ENCODE measurements around the gene CEP112.
"Not testable (repeated sequence)": the region's sequence is repeated elsewhere in the genome, so short reads cannot be mapped to it uniquely, and the experiment has no call there.

CEP112 gene

GRCh38 chr17:66184392-66184791, 7.5 kb downstream of the CEP112 start:
- Mint-ChIP-seq H3K4me1 (ENCODE audit: low read depth) (no peaks in the 10 kb centered on the region), H3K9me3 (no peaks in the 10 kb centered on the region), H3K27ac (no peak overlapping the region), H3K27me3 (no peaks in the 10 kb centered on the region), H3K4me3 (no peak overlapping the region), H3K36me3 (ENCODE audit: low read depth) (peaks cover 3% of the 10 kb centered on the region)
- DNase-seq = no peak

GRCh38 chr17:66183529-66183928, 8.4 kb downstream of the CEP112 start:
- H3K9me3 Mint-ChIP-seq = no peaks in the 10 kb centered on the region
- H3K27me3 Mint-ChIP-seq = no peaks in the 10 kb centered on the region
- DNase-seq = no peak
- no peaks in the 10 kb centered on the region for H3K4me1 Mint-ChIP-seq (ENCODE audit: low read depth)
- H3K4me3 Mint-ChIP-seq = no peak overlapping the region
- H3K27ac Mint-ChIP-seq = no peak overlapping the region
- peaks cover 3% of the 10 kb centered on the region for H3K36me3 Mint-ChIP-seq (ENCODE audit: low read depth)

DNA sequence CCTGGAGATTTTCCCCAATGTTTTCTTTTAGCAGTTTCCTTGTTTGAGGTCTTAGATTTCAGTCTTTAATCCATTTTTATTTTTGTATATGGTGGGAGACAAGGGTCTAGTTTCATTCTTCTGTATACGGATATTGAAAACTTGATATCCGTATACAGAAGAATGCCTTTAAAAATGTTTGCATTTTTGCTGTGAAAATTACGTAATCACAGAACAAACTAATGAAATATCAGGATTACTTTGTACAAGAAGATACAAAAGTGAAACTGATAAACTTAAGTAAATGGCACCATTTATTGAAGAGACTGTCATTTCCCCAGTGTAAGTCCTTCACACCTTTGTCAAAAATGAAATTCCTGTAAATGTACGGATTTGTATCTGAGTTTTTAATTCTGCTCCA, 13.3 kb downstream of the CEP112 start:
- no peak for DNase-seq
- Mint-ChIP-seq H3K4me3 (no peak overlapping the region), H3K27me3 (no peaks in the 10 kb centered on the region), H3K27ac (no peak overlapping the region), H3K36me3 (ENCODE audit: low read depth) (peaks cover 3% of the 10 kb centered on the region), H3K4me1 (ENCODE audit: low read depth) (no peaks in the 10 kb centered on the region), H3K9me3 (no peaks in the 10 kb centered on the region)

- H3K27me3 Mint-ChIP-seq = no peaks in the 10 kb centered on the region
- H3K4me3 Mint-ChIP-seq = no peak overlapping the region
- peaks cover 3% of the 10 kb centered on the region for H3K36me3 Mint-ChIP-seq (ENCODE audit: low read depth)
- no peak for DNase-seq
- no peaks in the 10 kb centered on the region for H3K4me1 Mint-ChIP-seq (ENCODE audit: low read depth)
- H3K27ac Mint-ChIP-seq = no peak overlapping the region
- no peaks in the 10 kb centered on the region for H3K9me3 Mint-ChIP-seq
These were observed 14.9 kb downstream of the CEP112 start for GRCh38 chr17:66177048-66177447.

- Mint-ChIP-seq H3K27ac (no peak overlapping the region), H3K27me3 (no peaks in the 10 kb centered on the region), H3K9me3 (no peaks in the 10 kb centered on the region), H3K36me3 (ENCODE audit: low read depth) (peaks cover 1% of the 10 kb centered on the region), H3K4me1 (ENCODE audit: low read depth) (no peaks in the 10 kb centered on the region), H3K4me3 (no peak overlapping the region)
- DNase-seq = no peak
These were observed 16.0 kb downstream of the CEP112 start for GRCh38 chr17:66175892-66176291.

DNA sequence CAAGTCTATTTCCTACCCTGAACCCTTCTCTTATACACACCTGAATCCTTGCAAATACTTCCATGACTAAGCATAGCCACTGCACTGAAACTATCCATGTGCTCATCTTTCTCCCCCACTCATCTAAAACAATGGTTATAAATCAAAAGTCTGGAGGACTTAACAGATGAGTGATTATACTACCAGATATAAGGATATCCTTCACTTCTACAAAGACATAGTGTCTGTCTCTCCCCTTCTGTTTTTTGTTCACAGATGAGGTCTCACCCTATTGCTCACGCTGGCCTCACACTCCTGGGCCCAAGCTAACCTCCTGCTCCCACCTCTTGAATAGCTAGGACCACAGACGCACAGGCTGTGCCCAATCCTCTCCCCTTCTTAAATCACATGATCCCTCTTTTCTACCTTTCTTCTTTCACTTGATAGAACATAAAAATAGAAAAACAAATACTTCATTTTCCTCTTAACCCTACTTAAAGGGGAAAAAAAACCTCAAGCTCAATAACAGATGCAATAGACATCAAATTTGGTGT, 19.2 kb downstream of the CEP112 start:
- H3K4me3 Mint-ChIP-seq = no peak overlapping the region
- H3K27me3 Mint-ChIP-seq = no peaks in the 10 kb centered on the region
- no peak overlapping the region for H3K27ac Mint-ChIP-seq
- H3K36me3 Mint-ChIP-seq (ENCODE audit: low read depth) = no peaks in the 10 kb centered on the region
- no peaks in the 10 kb centered on the region for H3K4me1 Mint-ChIP-seq (ENCODE audit: low read depth)
- DNase-seq = no peak
- no peaks in the 10 kb centered on the region for H3K9me3 Mint-ChIP-seq

DNA sequence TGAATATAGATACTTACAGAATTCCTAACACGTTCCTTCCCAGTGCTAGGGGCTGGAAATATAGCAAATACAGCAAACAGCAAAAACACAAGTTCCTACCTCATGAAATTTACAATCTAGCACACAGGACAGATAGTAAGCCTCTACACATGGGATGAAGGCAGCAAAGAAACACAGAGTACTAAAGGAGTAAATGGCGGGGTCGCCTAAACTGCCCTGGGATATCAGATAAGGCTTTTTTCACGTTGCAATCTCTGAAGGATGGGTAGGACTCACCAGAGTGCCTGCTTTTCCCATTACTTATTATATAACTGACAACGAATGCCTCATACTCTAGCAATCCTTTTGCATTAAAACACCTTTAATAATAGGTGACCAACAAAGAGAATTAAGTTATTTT, 19.8 kb downstream of the CEP112 start:
- Mint-ChIP-seq H3K4me3 (no peak overlapping the region), H3K27me3 (no peaks in the 10 kb centered on the region), H3K4me1 (ENCODE audit: low read depth) (no peaks in the 10 kb centered on the region), H3K27ac (no peak overlapping the region), H3K36me3 (ENCODE audit: low read depth) (no peaks in the 10 kb centered on the region), H3K9me3 (no peaks in the 10 kb centered on the region)
- no peak for DNase-seq

DNA sequence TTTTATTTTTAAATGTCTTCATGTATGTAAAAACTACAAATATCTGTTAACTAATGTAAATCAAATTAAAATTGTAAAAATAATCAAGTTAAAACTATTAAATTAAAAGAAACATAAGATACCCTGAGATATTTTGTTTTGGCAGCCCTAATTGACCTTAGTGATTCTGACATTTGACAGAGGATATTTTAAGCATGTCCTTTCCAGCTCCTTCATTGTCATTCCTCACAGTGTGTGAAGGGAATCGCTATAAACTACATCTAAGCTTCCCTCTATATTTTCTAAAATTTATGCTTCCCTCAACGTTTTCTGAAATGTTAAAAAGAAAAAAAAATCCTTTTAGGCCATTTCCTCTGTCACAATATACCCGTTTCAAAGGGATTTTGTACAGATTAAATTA, 20.2 kb downstream of the CEP112 start:
- no peak for DNase-seq
- Mint-ChIP-seq H3K4me3 (no peak overlapping the region), H3K27me3 (no peaks in the 10 kb centered on the region), H3K36me3 (ENCODE audit: low read depth) (no peaks in the 10 kb centered on the region), H3K4me1 (ENCODE audit: low read depth) (no peaks in the 10 kb centered on the region), H3K9me3 (no peaks in the 10 kb centered on the region), H3K27ac (no peak overlapping the region)

DNA sequence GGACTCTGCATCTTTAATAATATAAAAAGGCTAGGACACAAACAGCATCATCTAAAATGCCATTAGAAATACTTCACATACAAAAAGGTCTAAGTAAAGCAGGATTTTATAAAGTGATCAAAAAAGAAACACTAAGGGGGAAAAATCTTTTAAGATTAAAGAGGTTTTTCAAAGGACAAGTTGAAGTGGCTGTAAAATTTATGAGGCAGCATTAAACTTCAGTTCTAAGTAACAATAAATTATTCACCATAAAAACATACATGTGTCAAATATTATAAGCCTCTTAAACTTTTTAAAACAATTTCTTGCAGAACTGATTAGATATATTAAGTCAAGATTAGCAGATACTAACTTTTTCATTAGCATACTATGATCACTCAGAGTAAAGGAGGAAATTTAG, 20.8 kb downstream of the CEP112 start:
- Mint-ChIP-seq H3K36me3 (ENCODE audit: low read depth) (no peaks in the 10 kb centered on the region), H3K27ac (no peak overlapping the region), H3K4me1 (ENCODE audit: low read depth) (no peaks in the 10 kb centered on the region), H3K4me3 (no peak overlapping the region), H3K9me3 (no peaks in the 10 kb centered on the region), H3K27me3 (no peaks in the 10 kb centered on the region)
- DNase-seq = no peak

GRCh38 chr17:66169839-66170238, 22.1 kb downstream of the CEP112 start:
- no peak for DNase-seq
- no peaks in the 10 kb centered on the region for H3K36me3 Mint-ChIP-seq (ENCODE audit: low read depth)
- H3K9me3 Mint-ChIP-seq = no peaks in the 10 kb centered on the region
- H3K27me3 Mint-ChIP-seq = no peaks in the 10 kb centered on the region
- H3K4me3 Mint-ChIP-seq = no peak overlapping the region
- H3K4me1 Mint-ChIP-seq (ENCODE audit: low read depth) = no peaks in the 10 kb centered on the region
- no peak overlapping the region for H3K27ac Mint-ChIP-seq

DNA sequence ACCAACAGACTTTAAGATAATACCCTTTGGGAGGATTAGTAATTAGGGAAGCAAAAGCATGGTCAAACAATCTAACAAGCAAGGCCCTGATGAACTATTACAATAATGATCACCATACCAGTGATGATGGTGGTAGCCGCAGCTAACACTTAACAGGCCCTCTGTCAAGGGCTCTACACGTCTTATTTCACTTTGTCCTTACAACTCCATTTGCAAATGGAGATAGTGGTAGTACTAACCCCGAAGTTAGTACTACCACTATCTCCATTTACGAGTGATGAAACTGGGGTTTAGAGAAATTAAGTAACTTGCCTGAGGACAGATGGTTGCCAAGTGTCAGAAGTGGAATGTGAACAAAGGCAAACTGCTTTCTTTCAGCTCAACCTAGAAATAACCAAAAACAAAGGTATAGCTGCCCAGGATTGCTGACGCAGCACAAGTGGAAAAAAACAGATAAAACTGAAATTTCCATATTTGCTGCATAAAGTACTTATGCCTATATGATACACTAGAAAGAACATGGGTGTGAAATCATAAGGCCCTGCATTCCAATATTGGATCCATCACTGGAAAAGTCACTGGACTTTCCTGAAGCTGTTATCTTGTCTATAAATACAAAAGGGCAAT, 24.6 kb downstream of the CEP112 start:
- Mint-ChIP-seq H3K27me3 (no peaks in the 10 kb centered on the region), H3K36me3 (ENCODE audit: low read depth) (no peaks in the 10 kb centered on the region), H3K27ac (no peak overlapping the region), H3K4me3 (no peak overlapping the region), H3K4me1 (ENCODE audit: low read depth) (no peaks in the 10 kb centered on the region), H3K9me3 (no peaks in the 10 kb centered on the region)
- no peak for DNase-seq

GRCh38 chr17:66165537-66166123, 26.3 kb downstream of the CEP112 start:
- Mint-ChIP-seq H3K9me3 (no peaks in the 10 kb centered on the region), H3K4me1 (ENCODE audit: low read depth) (peaks cover 7% of the 10 kb centered on the region), H3K36me3 (ENCODE audit: low read depth) (no peaks in the 10 kb centered on the region), H3K4me3 (no peak overlapping the region), H3K27me3 (no peaks in the 10 kb centered on the region), H3K27ac (no peak overlapping the region)
- no peak for DNase-seq

GRCh38 chr17:66155055-66155454, 36.9 kb downstream of the CEP112 start:
- H3K9me3 Mint-ChIP-seq; H3K4me3 Mint-ChIP-seq; H3K36me3 Mint-ChIP-seq (ENCODE audit: low read depth); H3K4me1 Mint-ChIP-seq (ENCODE audit: low read depth); H3K27ac Mint-ChIP-seq; H3K27me3 Mint-ChIP-seq; DNase-seq: not testable (repeated sequence)

DNA sequence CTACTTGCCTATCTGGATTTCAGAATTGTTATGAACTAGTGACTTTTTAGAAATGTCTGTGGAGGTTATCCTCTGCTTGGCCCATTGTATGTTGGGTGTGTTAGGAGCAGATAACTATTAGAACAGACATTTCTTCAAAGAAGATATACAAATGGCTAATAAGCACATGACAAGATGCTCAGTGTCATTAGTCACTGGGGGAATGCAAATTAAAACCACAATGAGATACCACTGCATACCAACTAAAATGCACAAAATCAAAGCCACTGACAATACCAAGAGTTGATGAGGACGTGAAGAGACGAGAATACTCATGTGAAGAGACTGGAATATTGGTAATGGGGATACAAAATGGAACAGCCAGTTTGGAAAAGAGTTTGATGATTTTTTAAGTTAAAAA, 39.2 kb downstream of the CEP112 start:
- peaks cover under 1% of the 10 kb centered on the region for H3K9me3 Mint-ChIP-seq
- no peak overlapping the region for H3K4me3 Mint-ChIP-seq
- peaks cover 7% of the 10 kb centered on the region for H3K4me1 Mint-ChIP-seq (ENCODE audit: low read depth)
- H3K27me3 Mint-ChIP-seq = no peaks in the 10 kb centered on the region
- no peaks in the 10 kb centered on the region for H3K36me3 Mint-ChIP-seq (ENCODE audit: low read depth)
- no peak for DNase-seq
- no peak overlapping the region for H3K27ac Mint-ChIP-seq

DNA sequence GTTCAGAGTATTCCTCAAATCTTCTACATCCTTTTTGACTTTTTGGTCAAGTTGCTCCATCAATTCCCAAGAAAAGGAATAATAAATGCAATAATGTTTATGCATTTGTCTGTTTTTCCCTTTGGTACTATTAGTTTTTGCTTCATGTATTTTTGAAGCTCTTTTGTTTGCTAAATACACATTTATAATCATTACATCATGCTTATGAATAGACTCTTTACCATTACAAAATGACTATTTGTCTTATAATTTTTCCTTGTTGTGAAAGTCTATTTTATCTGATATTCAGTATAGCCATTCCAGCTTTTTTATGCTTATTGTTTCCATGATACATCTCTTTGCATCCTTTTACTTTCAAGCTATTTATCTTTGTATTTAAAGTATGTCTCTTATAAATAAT, 41.2 kb downstream of the CEP112 start:
- Mint-ChIP-seq H3K9me3 (no peaks in the 10 kb centered on the region), H3K27ac (no peak overlapping the region), H3K4me1 (ENCODE audit: low read depth) (peaks cover 7% of the 10 kb centered on the region), H3K36me3 (ENCODE audit: low read depth) (no peaks in the 10 kb centered on the region), H3K4me3 (no peak overlapping the region), H3K27me3 (no peaks in the 10 kb centered on the region)
- no peak for DNase-seq

- no peak overlapping the region for H3K4me3 Mint-ChIP-seq
- no peak for DNase-seq
- no peaks in the 10 kb centered on the region for H3K9me3 Mint-ChIP-seq
- H3K4me1 Mint-ChIP-seq (ENCODE audit: low read depth) = peaks cover 7% of the 10 kb centered on the region
- H3K27ac Mint-ChIP-seq = no peak overlapping the region
- H3K36me3 Mint-ChIP-seq (ENCODE audit: low read depth) = no peaks in the 10 kb centered on the region
- H3K27me3 Mint-ChIP-seq = no peaks in the 10 kb centered on the region
These were observed 42.4 kb downstream of the CEP112 start for GRCh38 chr17:66149562-66149961.

Measured in activated T-cell treated with anti-CD3 and anti-CD28 coated beads, Interleukin-2, amount 50 U/mL, for 24 hours (primary cell).